C4-2B (cell line): ENCODE results near the gene KCNN4.

Source experiments
- ZFX ChIP-seq: fragments of 450-650 bp; IDR thresholded peaks from 2 replicates; pipeline ENCODE4 v1.6.1; 2017
- TF ChIP-seq, protein P1 (sequence below): fragments of 450-650 bp; conservative IDR thresholded peaks from 2 replicates; pipeline ENCODE4 v1.5.1; 2017; ENCODE audit warnings: mild to moderate bottlenecking

DNA sequence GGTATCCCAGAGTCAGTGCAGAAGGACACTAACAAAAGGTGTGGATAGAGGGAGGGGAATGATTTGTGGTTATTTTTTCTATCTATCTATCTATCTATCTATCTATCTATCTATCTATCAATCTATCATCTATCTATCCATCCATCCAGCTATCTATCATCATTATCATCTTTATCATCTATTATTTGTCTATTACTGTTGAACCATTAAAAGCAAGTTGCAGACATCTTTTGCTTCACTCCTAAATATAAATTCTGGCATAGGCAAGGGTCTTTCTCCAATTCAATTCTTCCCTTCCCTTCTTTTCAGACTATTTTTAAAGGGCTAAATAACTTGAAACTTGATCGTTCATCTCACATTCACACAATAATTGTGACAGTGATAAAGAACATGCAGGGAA, 31.5 kb upstream of the KCNN4 start:
- TF ChIP-seq, protein P1, sequence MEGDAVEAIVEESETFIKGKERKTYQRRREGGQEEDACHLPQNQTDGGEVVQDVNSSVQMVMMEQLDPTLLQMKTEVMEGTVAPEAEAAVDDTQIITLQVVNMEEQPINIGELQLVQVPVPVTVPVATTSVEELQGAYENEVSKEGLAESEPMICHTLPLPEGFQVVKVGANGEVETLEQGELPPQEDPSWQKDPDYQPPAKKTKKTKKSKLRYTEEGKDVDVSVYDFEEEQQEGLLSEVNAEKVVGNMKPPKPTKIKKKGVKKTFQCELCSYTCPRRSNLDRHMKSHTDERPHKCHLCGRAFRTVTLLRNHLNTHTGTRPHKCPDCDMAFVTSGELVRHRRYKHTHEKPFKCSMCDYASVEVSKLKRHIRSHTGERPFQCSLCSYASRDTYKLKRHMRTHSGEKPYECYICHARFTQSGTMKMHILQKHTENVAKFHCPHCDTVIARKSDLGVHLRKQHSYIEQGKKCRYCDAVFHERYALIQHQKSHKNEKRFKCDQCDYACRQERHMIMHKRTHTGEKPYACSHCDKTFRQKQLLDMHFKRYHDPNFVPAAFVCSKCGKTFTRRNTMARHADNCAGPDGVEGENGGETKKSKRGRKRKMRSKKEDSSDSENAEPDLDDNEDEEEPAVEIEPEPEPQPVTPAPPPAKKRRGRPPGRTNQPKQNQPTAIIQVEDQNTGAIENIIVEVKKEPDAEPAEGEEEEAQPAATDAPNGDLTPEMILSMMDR = no peak
- no peak for TF ChIP-seq ZFX
